ENCODE results near the gene GLIPR1. TPM values are rescaled to one million over a fixed set of nuclear protein-coding genes. Genes with fewer than 3 reads are reported as not detected.

Gene GLIPR1
- total RNA-seq, 2 donors from 2014 or later, result 0.22 to 0.29 TPM

DNA sequence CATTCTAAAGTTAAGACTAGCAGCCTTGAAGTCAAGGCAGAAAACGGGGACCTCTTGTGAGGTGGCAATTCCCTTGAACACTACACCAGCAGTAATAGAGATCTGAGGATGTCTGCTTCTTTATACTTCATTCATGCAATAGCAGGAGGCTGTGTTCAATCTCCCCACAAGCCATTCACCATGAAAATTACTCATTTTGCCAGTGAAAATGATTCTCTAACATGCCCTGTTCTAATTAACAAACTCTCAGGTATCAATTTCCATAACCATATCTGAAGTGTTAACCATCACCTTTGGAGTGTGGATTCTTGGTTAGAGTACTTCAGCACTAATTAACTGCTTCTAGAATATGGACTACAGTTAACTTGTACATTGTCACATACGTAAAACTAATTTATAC, 3.4 kb upstream of the GLIPR1 start:
- Mint-ChIP-seq H3K36me3 (ENCODE audit: low read depth) (no peaks in the 10 kb centered on the region), H3K4me1 (peaks cover 9% of the 10 kb centered on the region), H3K27ac (no peak overlapping the region), H3K9me3 (no peaks in the 10 kb centered on the region), H3K27me3 (ENCODE audit: insufficient read depth) (no peaks in the 10 kb centered on the region), H3K4me3 (no peak overlapping the region)
- Histone ChIP-seq H3K27me3 (ENCODE audit: control insufficient read depth, insufficient read depth, low read length, poor library complexity, severe bottlenecking) (no peaks in the 10 kb centered on the region), H3K4me1 (ENCODE audit: control insufficient read depth, insufficient read depth, low read length) (no peaks in the 10 kb centered on the region), H3K27ac (ENCODE audit: low read depth, low read length) (no peak overlapping the region), H3K36me3 (ENCODE audit: control insufficient read depth, insufficient read depth, low read length) (no peaks in the 10 kb centered on the region), H3K9me3 (ENCODE audit: control insufficient read depth, low read length) (no peaks in the 10 kb centered on the region), H3K4me3 (ENCODE audit: low read length) (no peak overlapping the region), H3K9ac (ENCODE audit: extremely low read depth, low read length, poor library complexity, severe bottlenecking) (no peak overlapping the region)
- WGBS, 2 experiments (ENCODE audit: insufficient coverage in 1 of 2, insufficient read length in 1 of 2), result 85% methylated on average over 2 of the region's 2 CpGs; no CpG with 5 or more reads in 1 of the 2 experiments
- no peak for DNase-seq
- TF ChIP-seq, protein P1, sequence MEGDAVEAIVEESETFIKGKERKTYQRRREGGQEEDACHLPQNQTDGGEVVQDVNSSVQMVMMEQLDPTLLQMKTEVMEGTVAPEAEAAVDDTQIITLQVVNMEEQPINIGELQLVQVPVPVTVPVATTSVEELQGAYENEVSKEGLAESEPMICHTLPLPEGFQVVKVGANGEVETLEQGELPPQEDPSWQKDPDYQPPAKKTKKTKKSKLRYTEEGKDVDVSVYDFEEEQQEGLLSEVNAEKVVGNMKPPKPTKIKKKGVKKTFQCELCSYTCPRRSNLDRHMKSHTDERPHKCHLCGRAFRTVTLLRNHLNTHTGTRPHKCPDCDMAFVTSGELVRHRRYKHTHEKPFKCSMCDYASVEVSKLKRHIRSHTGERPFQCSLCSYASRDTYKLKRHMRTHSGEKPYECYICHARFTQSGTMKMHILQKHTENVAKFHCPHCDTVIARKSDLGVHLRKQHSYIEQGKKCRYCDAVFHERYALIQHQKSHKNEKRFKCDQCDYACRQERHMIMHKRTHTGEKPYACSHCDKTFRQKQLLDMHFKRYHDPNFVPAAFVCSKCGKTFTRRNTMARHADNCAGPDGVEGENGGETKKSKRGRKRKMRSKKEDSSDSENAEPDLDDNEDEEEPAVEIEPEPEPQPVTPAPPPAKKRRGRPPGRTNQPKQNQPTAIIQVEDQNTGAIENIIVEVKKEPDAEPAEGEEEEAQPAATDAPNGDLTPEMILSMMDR (conservative IDR thresholded peaks at IDR 0.05), result no peak

DNA sequence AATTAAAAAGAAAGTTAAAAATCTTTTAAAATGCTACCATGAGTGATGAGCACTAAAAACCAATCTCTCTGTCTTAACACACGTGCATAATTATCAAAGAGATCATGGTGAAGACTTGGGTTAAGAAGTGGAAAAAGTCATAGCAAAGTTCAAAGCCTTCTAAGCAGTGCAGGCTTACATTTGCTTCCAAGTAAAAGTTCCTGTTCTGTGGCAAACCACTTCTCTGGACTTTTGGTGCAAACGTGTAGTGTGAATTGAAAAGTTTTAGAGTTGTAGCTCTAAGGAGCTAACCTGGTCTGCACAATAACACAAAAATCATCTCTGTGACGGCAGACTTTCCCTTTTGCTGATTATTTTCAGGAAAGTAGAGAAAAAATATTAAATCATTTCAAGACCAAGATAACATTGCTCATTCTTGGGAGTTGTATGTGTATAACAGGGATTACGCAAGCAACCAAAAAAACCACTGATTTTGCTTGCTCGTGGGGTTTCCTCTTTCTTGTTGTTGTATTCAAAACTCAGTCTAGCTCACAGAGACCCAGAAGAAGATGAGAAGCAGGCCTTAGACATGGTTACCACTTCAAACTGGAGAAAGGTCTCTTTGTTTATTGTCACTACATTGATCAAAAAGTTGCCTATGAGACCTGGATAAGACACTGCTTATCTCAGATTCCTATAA, 2.3 kb upstream of the GLIPR1 start:
- H3K9me3 Mint-ChIP-seq, result no peaks in the 10 kb centered on the region
- H3K4me1 ChIP-seq (ENCODE audit: control insufficient read depth, insufficient read depth, low read length), result no peaks in the 10 kb centered on the region
- no peaks in the 10 kb centered on the region for H3K27me3 Mint-ChIP-seq (ENCODE audit: insufficient read depth)
- no peak overlapping the region for H3K27ac ChIP-seq (ENCODE audit: low read depth, low read length)
- H3K9ac ChIP-seq (ENCODE audit: extremely low read depth, low read length, poor library complexity, severe bottlenecking), result no peak overlapping the region
- H3K36me3 ChIP-seq (ENCODE audit: control insufficient read depth, insufficient read depth, low read length), result no peaks in the 10 kb centered on the region
- TF ChIP-seq, protein P1 (conservative IDR thresholded peaks at IDR 0.05), result no peak
- no peaks in the 10 kb centered on the region for H3K27me3 ChIP-seq (ENCODE audit: control insufficient read depth, insufficient read depth, low read length, poor library complexity, severe bottlenecking)
- H3K9me3 ChIP-seq (ENCODE audit: control insufficient read depth, low read length), result no peaks in the 10 kb centered on the region
- DNase-seq, result no peak
- H3K36me3 Mint-ChIP-seq (ENCODE audit: low read depth), result no peaks in the 10 kb centered on the region
- WGBS, 2 experiments (ENCODE audit: insufficient coverage in 1 of 2, insufficient read length in 1 of 2), result 90 to 94% methylated on average over 3 to 5 of the region's 5 CpGs
- peaks cover 9% of the 10 kb centered on the region for H3K4me1 Mint-ChIP-seq
- H3K4me3 ChIP-seq (ENCODE audit: low read length), result no peak overlapping the region
- H3K27ac Mint-ChIP-seq, result no peak overlapping the region
- H3K4me3 Mint-ChIP-seq, result no peak overlapping the region

DNA sequence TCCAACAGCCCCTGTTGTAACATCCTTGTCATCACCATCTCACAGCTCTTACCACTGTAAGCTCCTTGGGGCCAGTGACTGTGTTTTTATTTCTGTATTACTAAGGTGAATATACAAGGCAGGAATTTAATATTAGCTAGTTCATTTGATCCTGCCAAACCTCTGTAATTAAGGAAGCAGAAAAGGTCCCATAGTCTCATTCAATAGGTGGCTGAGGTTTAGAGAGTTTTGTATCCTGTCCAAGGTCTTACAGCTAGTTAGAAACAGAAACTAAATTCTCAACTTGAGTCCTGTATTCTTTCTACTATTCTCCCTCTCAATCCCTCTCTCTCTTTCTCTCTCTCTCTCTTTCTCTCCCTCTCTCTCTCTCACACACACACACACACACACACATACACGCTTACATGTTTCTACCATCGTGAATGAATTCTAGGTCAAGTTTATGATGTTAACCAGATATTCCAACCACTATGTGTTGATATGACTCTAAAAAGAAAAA, 543 bp upstream of the GLIPR1 start:
- TF ChIP-seq, protein P1 (conservative IDR thresholded peaks at IDR 0.05), result no peak
- Histone ChIP-seq H3K36me3 (ENCODE audit: control insufficient read depth, insufficient read depth, low read length) (no peaks in the 10 kb centered on the region), H3K9me3 (ENCODE audit: control insufficient read depth, low read length) (no peaks in the 10 kb centered on the region), H3K27me3 (ENCODE audit: control insufficient read depth, insufficient read depth, low read length, poor library complexity, severe bottlenecking) (no peaks in the 10 kb centered on the region), H3K4me3 (ENCODE audit: low read length) (no peak overlapping the region), H3K27ac (ENCODE audit: low read depth, low read length) (no peak overlapping the region), H3K9ac (ENCODE audit: extremely low read depth, low read length, poor library complexity, severe bottlenecking) (no peak overlapping the region), H3K4me1 (ENCODE audit: control insufficient read depth, insufficient read depth, low read length) (peaks cover 11% of the 10 kb centered on the region)
- H3K4me1 Mint-ChIP-seq, result peaks cover 26% of the 10 kb centered on the region
- no peaks in the 10 kb centered on the region for H3K36me3 Mint-ChIP-seq (ENCODE audit: low read depth)
- 85% methylated on average over 2 of the region's 2 CpGs; no CpG with 5 or more reads in 1 of the 2 experiments for WGBS, 2 experiments (ENCODE audit: insufficient coverage in 1 of 2, insufficient read length in 1 of 2)
- DNase-seq, result no peak
- no peaks in the 10 kb centered on the region for H3K27me3 Mint-ChIP-seq (ENCODE audit: insufficient read depth)
- H3K4me3 Mint-ChIP-seq, result no peak overlapping the region
- H3K9me3 Mint-ChIP-seq, result no peaks in the 10 kb centered on the region
- H3K27ac Mint-ChIP-seq, result no peak overlapping the region

Data from endodermal cell (in vitro differentiated cells).